Osteoblast (primary cell): ENCODE measurements around the gene RALGPS2. TPM values are rescaled to one million over a fixed set of nuclear protein-coding genes. Genes with fewer than 3 reads are reported as not detected.

ENCODE experiments used
- DNase-seq: peaks from one replicate; pipeline ENCODE4 v3.0.0; 2011; ENCODE audit warnings: low spot score, mixed read lengths; ENCODE audit not compliant: insufficient read length; ENCODE audit errors: missing footprints
- H2AFZ ChIP-seq: 2 replicates; pipeline ENCODE4 v1.6.0; 2011; ENCODE audit warnings: mild to moderate bottlenecking, low read length
- H3K27ac ChIP-seq: 2 replicates; pipeline ENCODE4 v1.5.1; 2011; ENCODE audit warnings: mild to moderate bottlenecking, low read depth, low read length, moderate library complexity
- H3K27me3 ChIP-seq: 2 replicates; pipeline ENCODE4 v1.6.0; 2012; ENCODE audit warnings: mild to moderate bottlenecking, control low read depth, inconsistent platforms, low read length, moderate library complexity; ENCODE audit not compliant: insufficient read depth
- H3K36me3 ChIP-seq: 2 replicates; pipeline ENCODE4 v1.5.1; 2011; ENCODE audit warnings: mild to moderate bottlenecking, low read length, control low read depth, moderate library complexity; ENCODE audit not compliant: insufficient read depth
- H3K4me1 ChIP-seq: 2 replicates; pipeline ENCODE4 v1.5.1; 2011; ENCODE audit warnings: mild to moderate bottlenecking, low read length, control low read depth, moderate library complexity; ENCODE audit not compliant: insufficient read depth
- H3K4me2 ChIP-seq: 2 replicates; pipeline ENCODE4 v1.6.0; 2011; ENCODE audit warnings: mild to moderate bottlenecking, low read length; ENCODE audit not compliant: insufficient read depth
- H3K4me3 ChIP-seq: fragments of 200-600 bp; sonication (generic); 3 replicates; pipeline ENCODE4 v1.5.1; 2012; ENCODE audit warnings: mild to moderate bottlenecking, low read length, inconsistent platforms; ENCODE audit not compliant: insufficient read depth
- H3K79me2 ChIP-seq: 2 replicates; pipeline ENCODE4 v1.6.0; 2012; ENCODE audit warnings: mild to moderate bottlenecking, low read length, control low read depth, inconsistent platforms; ENCODE audit not compliant: insufficient read depth
- H3K9me3 ChIP-seq: 2 replicates; pipeline ENCODE4 v1.5.1; 2011; ENCODE audit warnings: low read depth, low read length, control low read depth
- H4K20me1 ChIP-seq: 2 replicates; pipeline ENCODE4 v1.6.0; 2012; ENCODE audit warnings: mild to moderate bottlenecking, low read length, control low read depth; ENCODE audit not compliant: insufficient read depth
- total RNA-seq: library from RNA; depleted of rRNA; stranded (reverse); fragments of >200 nt; gene quantifications from 2 replicates; pipeline ENCODE4 v1.2.3, GENCODE V29; 2012
- TF ChIP-seq, protein P1 (sequence below): IDR thresholded peaks from 2 replicates; pipeline ENCODE4 v1.5.1; 2011; ENCODE audit warnings: mild to moderate bottlenecking, low read depth, low read length, moderate library complexity; ENCODE audit errors: extremely low read depth

The RALGPS2 gene
- total RNA-seq, 1 donor: 40.2 TPM

DNA sequence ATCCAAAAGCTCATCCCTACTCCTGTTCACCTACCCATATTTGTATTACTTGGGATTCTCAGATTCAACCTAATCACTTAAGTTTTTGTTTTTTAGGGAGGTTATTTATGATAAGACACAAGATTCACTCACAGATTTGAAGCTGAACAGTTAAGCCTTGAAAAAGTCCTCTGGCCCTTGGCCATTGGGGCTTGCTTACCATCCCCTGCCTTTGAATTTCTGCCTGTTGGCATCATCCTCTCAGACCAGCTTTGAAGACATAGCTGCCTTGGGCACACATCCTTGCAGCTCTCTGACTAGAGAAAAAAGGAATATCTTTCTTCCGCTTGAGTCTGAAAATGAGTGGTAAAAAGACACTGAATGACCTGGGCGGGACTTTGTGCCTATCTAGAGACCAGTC, 41.8 kb upstream of the RALGPS2 start:
- no peak overlapping the region for H3K4me3 ChIP-seq
- no peak overlapping the region for H3K27ac ChIP-seq
- no peak overlapping the region for H2AFZ ChIP-seq
- no peaks in the 10 kb centered on the region for H3K27me3 ChIP-seq
- TF ChIP-seq, protein P1, sequence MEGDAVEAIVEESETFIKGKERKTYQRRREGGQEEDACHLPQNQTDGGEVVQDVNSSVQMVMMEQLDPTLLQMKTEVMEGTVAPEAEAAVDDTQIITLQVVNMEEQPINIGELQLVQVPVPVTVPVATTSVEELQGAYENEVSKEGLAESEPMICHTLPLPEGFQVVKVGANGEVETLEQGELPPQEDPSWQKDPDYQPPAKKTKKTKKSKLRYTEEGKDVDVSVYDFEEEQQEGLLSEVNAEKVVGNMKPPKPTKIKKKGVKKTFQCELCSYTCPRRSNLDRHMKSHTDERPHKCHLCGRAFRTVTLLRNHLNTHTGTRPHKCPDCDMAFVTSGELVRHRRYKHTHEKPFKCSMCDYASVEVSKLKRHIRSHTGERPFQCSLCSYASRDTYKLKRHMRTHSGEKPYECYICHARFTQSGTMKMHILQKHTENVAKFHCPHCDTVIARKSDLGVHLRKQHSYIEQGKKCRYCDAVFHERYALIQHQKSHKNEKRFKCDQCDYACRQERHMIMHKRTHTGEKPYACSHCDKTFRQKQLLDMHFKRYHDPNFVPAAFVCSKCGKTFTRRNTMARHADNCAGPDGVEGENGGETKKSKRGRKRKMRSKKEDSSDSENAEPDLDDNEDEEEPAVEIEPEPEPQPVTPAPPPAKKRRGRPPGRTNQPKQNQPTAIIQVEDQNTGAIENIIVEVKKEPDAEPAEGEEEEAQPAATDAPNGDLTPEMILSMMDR: no peak
- H3K9me3 ChIP-seq: no peaks in the 10 kb centered on the region
- H3K79me2 ChIP-seq: no peaks in the 10 kb centered on the region
- H4K20me1 ChIP-seq: no peaks in the 10 kb centered on the region
- H3K36me3 ChIP-seq: no peaks in the 10 kb centered on the region
- H3K4me1 ChIP-seq: peaks cover 26% of the 10 kb centered on the region
- no peak overlapping the region for H3K4me2 ChIP-seq
- no peak for DNase-seq

DNA sequence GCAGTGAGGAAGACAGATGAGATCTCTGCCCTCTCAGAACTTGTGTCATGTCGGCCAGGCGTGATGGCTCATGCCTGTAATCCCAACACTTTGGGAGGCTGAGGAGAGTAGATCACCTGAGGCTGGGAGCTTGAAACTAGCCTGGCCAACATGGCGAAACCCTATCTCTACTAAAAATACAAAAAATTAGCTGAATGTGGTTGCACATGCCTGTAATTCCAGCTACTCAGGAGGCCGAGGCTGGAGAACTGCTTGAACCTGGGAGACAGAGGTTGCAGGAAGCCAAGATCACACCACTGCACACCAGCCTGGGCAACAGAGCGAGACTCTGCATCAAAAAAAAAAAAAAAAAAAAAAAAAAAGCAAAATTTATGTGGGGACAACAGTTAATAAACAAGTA, 40.9 kb upstream of the RALGPS2 start:
- Histone ChIP-seq H3K79me2 (no peaks in the 10 kb centered on the region), H3K4me3 (no peak overlapping the region), H4K20me1 (no peaks in the 10 kb centered on the region), H3K4me1 (peaks cover 29% of the 10 kb centered on the region), H3K4me2 (peak overlapping the region; percentile 41), H3K9me3 (no peaks in the 10 kb centered on the region), H3K27me3 (no peaks in the 10 kb centered on the region), H3K27ac (peak overlapping the region; percentile 60), H3K36me3 (no peaks in the 10 kb centered on the region), H2AFZ (no peak overlapping the region)
- TF ChIP-seq, protein P1: no peak
- DNase-seq: no peak

DNA sequence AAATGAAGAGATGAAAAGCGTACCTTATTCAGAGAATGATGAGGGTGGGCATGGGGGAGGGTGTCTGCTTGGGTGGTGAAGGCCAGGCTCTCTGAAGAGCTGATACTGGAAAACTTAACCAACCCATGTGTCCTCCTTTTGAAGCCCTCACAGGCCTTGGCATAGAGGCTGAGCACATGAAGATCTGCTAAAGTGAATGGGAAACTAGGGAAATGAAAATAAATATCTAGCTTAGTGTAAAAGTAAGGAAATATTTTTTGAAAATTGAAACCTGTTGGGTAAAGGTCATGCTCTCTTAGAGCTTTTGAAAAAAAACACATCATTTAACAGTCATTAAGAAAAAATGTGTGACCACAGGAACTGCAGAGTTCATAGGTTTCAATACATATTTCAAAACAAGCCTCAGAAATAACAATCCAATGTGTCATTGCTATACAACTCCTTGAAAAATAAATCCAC, 40.5 kb upstream of the RALGPS2 start:
- Histone ChIP-seq H3K4me3 (no peak overlapping the region), H3K4me1 (peaks cover 29% of the 10 kb centered on the region), H3K27ac (peak overlapping the region; percentile 60), H3K79me2 (no peaks in the 10 kb centered on the region), H3K27me3 (no peaks in the 10 kb centered on the region), H3K36me3 (no peaks in the 10 kb centered on the region), H3K9me3 (no peaks in the 10 kb centered on the region), H4K20me1 (no peaks in the 10 kb centered on the region), H2AFZ (no peak overlapping the region), H3K4me2 (peak overlapping the region; percentile 41)
- TF ChIP-seq, protein P1: no peak
- DNase-seq: peak; percentile 79

DNA sequence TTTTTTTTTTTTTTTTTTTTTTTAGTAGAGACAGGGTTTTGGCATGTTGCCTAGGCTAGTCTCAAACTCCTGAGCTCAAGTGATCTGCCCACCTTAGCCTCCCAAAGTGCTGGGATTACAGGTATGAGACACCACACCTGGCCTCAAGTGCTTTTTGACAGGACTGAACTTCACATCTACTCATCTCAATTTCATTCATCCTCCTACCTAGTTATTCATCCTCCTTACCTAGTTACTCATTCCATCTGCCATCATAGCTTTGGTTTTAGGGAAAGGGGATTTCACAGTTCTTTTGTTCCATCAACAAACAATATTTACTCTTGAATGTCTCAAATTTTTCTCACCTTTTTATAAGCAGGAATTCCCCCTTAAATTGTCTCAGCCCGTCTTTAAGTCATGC, 38.6 kb upstream of the RALGPS2 start:
- H3K27me3 ChIP-seq: no peaks in the 10 kb centered on the region
- H3K4me1 ChIP-seq: peaks cover 29% of the 10 kb centered on the region
- no peaks in the 10 kb centered on the region for H3K9me3 ChIP-seq
- no peaks in the 10 kb centered on the region for H4K20me1 ChIP-seq
- H3K4me3 ChIP-seq: no peak overlapping the region
- no peak overlapping the region for H2AFZ ChIP-seq
- no peaks in the 10 kb centered on the region for H3K36me3 ChIP-seq
- no peak overlapping the region for H3K27ac ChIP-seq
- DNase-seq: no peak
- H3K79me2 ChIP-seq: no peaks in the 10 kb centered on the region
- TF ChIP-seq, protein P1: no peak
- H3K4me2 ChIP-seq: no peak overlapping the region
